T-helper 17 cell (primary cell): ENCODE data around the gene DCDC1. TPM values are rescaled to one million over a fixed set of nuclear protein-coding genes. Genes with fewer than 3 reads are reported as not detected.
"Not testable (repeated sequence)": the region's sequence is repeated elsewhere in the genome, so short reads cannot be mapped to it uniquely, and the experiment has no call there.

ENCODE experiments used
- ATAC-seq: fragments of 150-1000 bp; cut with Tn5 transposase; 2 replicates; pipeline ENCODE4 v1.10.0; 2021; ENCODE audit warnings: mild to moderate bottlenecking, moderate library complexity
- DNase-seq, 3 donors: peaks; one replicate each; pipeline versions ENCODE4 v3.0.0 to v3.0.0-alpha.2; 2020 to 2021
- H3K9me3 ChIP-seq: one replicate; pipeline ENCODE4 v1.7.0; 2013; ENCODE audit warnings: low read length, mild to moderate bottlenecking; ENCODE audit not compliant: control insufficient read depth, poor library complexity, severe bottlenecking
- H3K27ac Mint-ChIP-seq: one replicate; pipeline ENCODE4 v1.8.0; 2022; ENCODE audit warnings: mild to moderate bottlenecking, moderate library complexity, mixed read lengths
- H3K27me3 Mint-ChIP-seq: one replicate; pipeline ENCODE4 v1.8.0; 2022; ENCODE audit warnings: mixed read lengths
- H3K36me3 Mint-ChIP-seq: one replicate; pipeline ENCODE4 v1.8.0; 2022; ENCODE audit warnings: low read depth, mixed read lengths
- H3K4me1 Mint-ChIP-seq: one replicate; pipeline ENCODE4 v1.8.0; 2022; ENCODE audit warnings: mild to moderate bottlenecking, mixed read lengths
- H3K4me3 Mint-ChIP-seq: one replicate; pipeline ENCODE4 v1.8.0; 2022; ENCODE audit warnings: mild to moderate bottlenecking, moderate library complexity, mixed read lengths
- total RNA-seq, 4 donors: library from RNA in 2 of 4; stranded (reverse) in 2 of 4; gene quantifications; one replicate each; pipeline ENCODE4 v1.2.3 and lab custom pipeline; 2022 to 2026

The DCDC1 gene
- total RNA-seq, 2 donors from 2014 or later: 0.21 to 0.45 TPM

DNA sequence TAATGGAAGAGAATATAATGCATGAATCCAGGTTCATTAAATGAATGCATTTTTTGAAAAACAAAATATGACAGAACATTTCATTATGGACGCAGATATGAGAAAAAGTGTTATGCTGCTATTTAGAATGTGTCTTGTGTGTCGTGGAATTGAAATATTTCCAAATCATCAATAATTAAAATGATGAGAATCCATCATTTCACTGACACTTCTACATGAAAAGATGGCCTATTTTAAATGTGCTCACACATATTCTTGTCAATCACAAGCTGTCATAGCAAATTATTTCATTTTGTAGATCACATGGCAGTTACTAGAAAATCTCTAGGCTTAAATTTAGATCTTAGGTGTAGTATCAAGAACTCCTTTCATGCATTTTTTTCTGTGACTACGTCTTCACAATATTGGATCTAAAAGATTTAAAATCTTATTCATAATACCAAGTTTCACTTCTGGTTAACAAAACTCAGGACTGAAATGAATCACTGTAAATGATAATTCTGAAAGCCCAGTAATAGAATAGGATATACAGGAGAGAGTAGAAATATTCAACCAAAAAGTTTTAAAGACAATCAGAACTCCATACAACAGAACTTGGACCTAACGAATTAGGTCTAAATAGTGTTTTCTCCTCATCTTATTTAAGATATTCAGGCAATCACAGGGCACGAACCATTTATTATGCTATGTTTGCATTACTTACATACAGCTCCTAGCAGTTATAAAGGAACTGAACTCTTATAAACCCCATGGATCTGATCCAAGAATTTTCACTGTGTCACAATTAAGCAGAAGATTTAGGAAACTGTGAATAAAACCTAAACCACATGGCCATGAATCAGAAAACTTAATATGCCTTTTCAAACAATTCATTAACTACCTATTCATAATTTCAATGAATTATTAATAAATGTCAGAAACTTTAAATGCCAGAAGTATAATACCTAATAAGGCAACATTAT is 67.7 kb downstream of the DCDC1 start:
- no peak overlapping the region for H3K27ac Mint-ChIP-seq
- DNase-seq: no peak
- peaks cover 6% of the 10 kb centered on the region for H3K27me3 Mint-ChIP-seq
- H3K4me1 Mint-ChIP-seq: no peaks in the 10 kb centered on the region
- H3K36me3 Mint-ChIP-seq: no peaks in the 10 kb centered on the region
- no peaks in the 10 kb centered on the region for H3K9me3 ChIP-seq
- no peak overlapping the region for H3K4me3 Mint-ChIP-seq
- no peak for ATAC-seq

DNA sequence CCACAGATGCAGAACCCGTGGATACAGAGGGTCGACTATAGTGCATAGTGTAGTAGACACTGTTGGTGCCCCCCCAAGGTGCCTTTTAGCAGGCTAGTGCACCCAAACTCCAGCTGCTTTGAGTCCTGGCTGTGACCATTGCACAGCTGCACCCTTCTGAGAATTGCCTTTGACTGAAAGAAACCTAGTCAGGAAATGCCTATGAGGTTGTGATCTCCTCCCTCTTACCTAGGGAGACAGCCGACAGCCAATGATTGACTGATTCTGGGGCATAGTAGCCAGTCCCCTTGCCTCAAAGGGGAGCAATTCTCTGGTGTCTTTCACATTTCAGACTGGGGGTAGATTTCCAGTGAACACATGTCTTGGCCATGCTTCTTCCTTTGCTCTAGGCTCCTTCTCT is 74.2 kb downstream of the DCDC1 start:
- Mint-ChIP-seq H3K4me3 (no peak overlapping the region), H3K36me3 (no peaks in the 10 kb centered on the region), H3K27ac (no peak overlapping the region), H3K27me3 (peaks cover 10% of the 10 kb centered on the region), H3K4me1 (no peaks in the 10 kb centered on the region)
- no peaks in the 10 kb centered on the region for H3K9me3 ChIP-seq
- DNase-seq (no peak), ATAC-seq (no peak)

GRCh38 chr11:31273527-31273926 is 96.0 kb downstream of the DCDC1 start:
- not testable (repeated sequence) for DNase-seq, H3K4me3 Mint-ChIP-seq, ATAC-seq, H3K27ac Mint-ChIP-seq, H3K27me3 Mint-ChIP-seq, H3K4me1 Mint-ChIP-seq, H3K9me3 ChIP-seq, H3K36me3 Mint-ChIP-seq

- DNase-seq: no peak
- no peaks in the 10 kb centered on the region for H3K27me3 Mint-ChIP-seq
- no peaks in the 10 kb centered on the region for H3K4me1 Mint-ChIP-seq
- no peak for ATAC-seq
- no peak overlapping the region for H3K27ac Mint-ChIP-seq
- no peak overlapping the region for H3K4me3 Mint-ChIP-seq
- no peaks in the 10 kb centered on the region for H3K9me3 ChIP-seq
- H3K36me3 Mint-ChIP-seq: no peaks in the 10 kb centered on the region
Measured at GRCh38 chr11:31267720-31268119, 101.8 kb downstream of the DCDC1 start.

GRCh38 chr11:31264834-31265233 is 104.7 kb downstream of the DCDC1 start:
- ATAC-seq (no peak), DNase-seq (no peak)
- Mint-ChIP-seq H3K4me1 (no peaks in the 10 kb centered on the region), H3K27me3 (peaks cover 2% of the 10 kb centered on the region), H3K36me3 (no peaks in the 10 kb centered on the region), H3K27ac (no peak overlapping the region), H3K4me3 (no peak overlapping the region)
- no peaks in the 10 kb centered on the region for H3K9me3 ChIP-seq

GRCh38 chr11:31262761-31263160 is 106.8 kb downstream of the DCDC1 start:
- Mint-ChIP-seq H3K4me1 (no peaks in the 10 kb centered on the region), H3K27me3 (peaks cover 17% of the 10 kb centered on the region), H3K36me3 (no peaks in the 10 kb centered on the region), H3K4me3 (no peak overlapping the region), H3K27ac (no peak overlapping the region)
- no peak for ATAC-seq
- no peaks in the 10 kb centered on the region for H3K9me3 ChIP-seq
- no peak for DNase-seq

- no peak for ATAC-seq
- DNase-seq: no peak
- H3K4me3 Mint-ChIP-seq: no peak overlapping the region
- no peaks in the 10 kb centered on the region for H3K36me3 Mint-ChIP-seq
- H3K4me1 Mint-ChIP-seq: no peaks in the 10 kb centered on the region
- H3K27ac Mint-ChIP-seq: no peak overlapping the region
- H3K27me3 Mint-ChIP-seq: peaks cover 24% of the 10 kb centered on the region
- no peaks in the 10 kb centered on the region for H3K9me3 ChIP-seq
Measured at GRCh38 chr11:31259797-31260196, 109.7 kb downstream of the DCDC1 start.

DNA sequence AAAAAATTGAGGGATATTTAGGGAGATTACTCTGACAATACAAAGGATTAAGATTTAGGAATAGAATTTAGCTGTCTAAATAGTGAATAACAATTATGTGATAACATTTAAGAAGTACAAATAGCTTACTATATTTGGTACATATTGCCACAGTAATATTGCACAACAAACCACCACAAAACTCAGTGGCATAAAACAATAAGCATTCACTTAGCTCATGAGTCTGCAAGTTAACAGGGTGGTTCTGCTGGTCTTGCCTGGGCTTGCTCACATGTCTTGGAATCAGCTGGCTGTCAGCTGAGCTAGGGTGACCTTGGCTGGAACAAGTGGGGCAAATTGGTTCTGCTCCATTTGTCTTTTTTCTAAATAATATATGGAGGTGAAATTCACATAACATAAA is 115.1 kb downstream of the DCDC1 start:
- H3K27ac Mint-ChIP-seq: no peak overlapping the region

DNA sequence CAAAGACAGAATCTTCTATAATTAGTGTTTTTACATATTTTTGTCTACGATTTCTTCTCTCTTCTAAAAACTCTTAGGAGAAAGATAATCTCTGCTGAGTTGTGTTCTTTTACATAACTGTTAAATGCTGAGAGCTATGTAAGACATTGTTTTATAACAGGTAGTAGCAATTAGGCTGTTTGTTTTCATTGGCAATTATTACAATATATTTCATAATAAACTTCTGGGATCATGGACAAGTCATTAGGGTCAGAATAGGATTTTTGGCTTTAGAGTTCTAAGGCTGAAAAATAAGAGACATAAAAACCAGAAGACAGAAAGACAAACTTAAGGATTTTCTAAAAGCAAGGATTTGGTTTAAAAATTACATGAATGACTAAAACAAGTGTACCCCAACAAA is 120.8 kb downstream of the DCDC1 start:
- H3K27me3 Mint-ChIP-seq: peaks cover 27% of the 10 kb centered on the region
- no peak overlapping the region for H3K4me3 Mint-ChIP-seq
- no peak for ATAC-seq
- DNase-seq: no peak
- H3K27ac Mint-ChIP-seq: no peak overlapping the region
- H3K9me3 ChIP-seq: no peaks in the 10 kb centered on the region
- H3K4me1 Mint-ChIP-seq: no peaks in the 10 kb centered on the region
- H3K36me3 Mint-ChIP-seq: peaks cover 2% of the 10 kb centered on the region

More for the DNA sequence above, 115.1 kb downstream of the DCDC1 start:
- Mint-ChIP-seq H3K4me3 (no peak overlapping the region), H3K4me1 (no peaks in the 10 kb centered on the region), H3K36me3 (peaks cover 2% of the 10 kb centered on the region), H3K27me3 (peaks cover 38% of the 10 kb centered on the region)
- ATAC-seq: no peak
- H3K9me3 ChIP-seq: no peaks in the 10 kb centered on the region
- no peak for DNase-seq

DNA sequence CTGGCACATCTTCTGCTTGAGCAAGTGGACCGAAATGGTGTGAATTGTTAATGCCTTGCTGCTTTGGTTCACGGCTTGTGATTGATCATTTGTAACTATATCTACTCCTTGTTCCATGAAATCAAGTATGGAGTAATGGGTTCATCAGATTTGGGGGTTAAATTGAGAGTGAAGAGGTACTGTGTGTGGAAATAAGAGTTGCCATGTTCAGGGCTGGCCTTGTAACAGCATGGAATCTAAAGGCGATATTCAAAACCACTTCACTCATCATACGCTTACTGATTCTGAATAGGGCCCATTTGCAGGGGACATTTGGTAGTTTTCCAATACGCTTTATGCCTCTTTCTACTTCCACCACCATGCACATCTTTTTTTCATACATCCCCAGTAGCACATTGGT is 122.2 kb downstream of the DCDC1 start:
- no peak overlapping the region for H3K4me3 Mint-ChIP-seq
- no peak overlapping the region for H3K27ac Mint-ChIP-seq
- no peaks in the 10 kb centered on the region for H3K4me1 Mint-ChIP-seq
- DNase-seq (no peak), ATAC-seq (no peak)
- H3K9me3 ChIP-seq: no peaks in the 10 kb centered on the region
- H3K36me3 Mint-ChIP-seq: peaks cover 2% of the 10 kb centered on the region
- peaks cover 24% of the 10 kb centered on the region for H3K27me3 Mint-ChIP-seq

DNA sequence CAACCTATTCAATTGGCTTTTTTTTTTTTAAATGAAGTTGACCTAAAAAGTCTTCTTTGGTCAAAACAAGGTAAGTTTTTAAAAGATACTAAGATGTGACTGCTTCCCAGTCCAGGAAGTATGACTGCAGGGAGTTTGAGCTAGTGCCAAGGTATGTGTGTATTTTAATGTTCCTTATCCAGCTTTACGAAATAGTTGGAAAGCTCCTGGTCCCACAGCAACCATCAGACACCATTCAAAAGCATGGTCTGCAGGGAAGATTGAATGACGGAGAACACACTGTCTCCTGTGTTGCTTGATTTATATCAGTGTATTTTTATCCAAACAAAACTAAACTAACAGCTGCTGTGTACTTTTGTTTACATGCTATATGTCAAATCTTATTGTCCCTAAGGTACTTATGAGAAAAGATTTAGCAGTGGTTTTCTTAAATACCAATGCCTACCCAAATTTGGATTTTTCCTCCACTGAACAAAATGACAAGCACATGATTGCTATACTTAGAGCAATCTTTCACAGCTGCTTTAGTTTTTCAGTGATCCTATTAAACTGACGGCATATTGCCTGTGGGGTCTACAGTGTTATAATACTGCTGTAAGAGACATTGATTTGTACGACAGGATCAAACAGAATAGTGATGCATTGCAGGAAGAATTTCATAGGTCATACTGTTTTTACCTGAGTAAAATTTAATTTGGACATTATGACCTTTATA is 122.9 kb downstream of the DCDC1 start:
- H3K27ac Mint-ChIP-seq: no peak overlapping the region
- peaks cover 17% of the 10 kb centered on the region for H3K27me3 Mint-ChIP-seq
- no peaks in the 10 kb centered on the region for H3K9me3 ChIP-seq

GRCh38 chr11:31243706-31244105 is 125.8 kb downstream of the DCDC1 start:
- Mint-ChIP-seq H3K36me3 (no peaks in the 10 kb centered on the region), H3K4me1 (no peaks in the 10 kb centered on the region), H3K27ac (no peak overlapping the region), H3K4me3 (no peak overlapping the region), H3K27me3 (peaks cover 11% of the 10 kb centered on the region)
- H3K9me3 ChIP-seq: no peaks in the 10 kb centered on the region
- ATAC-seq (no peak), DNase-seq (no peak)

More for the DNA sequence above, 122.9 kb downstream of the DCDC1 start:
- H3K4me3 Mint-ChIP-seq: no peak overlapping the region
- H3K36me3 Mint-ChIP-seq: peaks cover under 1% of the 10 kb centered on the region
- no peaks in the 10 kb centered on the region for H3K4me1 Mint-ChIP-seq
- ATAC-seq: no peak
- DNase-seq: no peak

- Mint-ChIP-seq H3K27ac (no peak overlapping the region), H3K4me3 (no peak overlapping the region), H3K36me3 (no peaks in the 10 kb centered on the region), H3K4me1 (no peaks in the 10 kb centered on the region), H3K27me3 (peaks cover 6% of the 10 kb centered on the region)
- no peaks in the 10 kb centered on the region for H3K9me3 ChIP-seq
- ATAC-seq (no peak), DNase-seq (no peak)
Measured at GRCh38 chr11:31240340-31240904, 129.1 kb downstream of the DCDC1 start.
